Heart left ventricle (tissue), 16 donors: ENCODE results near the gene KIF17. TPM values are rescaled to one million over a fixed set of nuclear protein-coding genes. Genes with fewer than 3 reads are reported as not detected.

Experiments used
- ATAC-seq, 4 donors: fragments of 200-7000 bp; cut with Tn5 transposase; one replicate each; pipeline ENCODE4 v1.9.1; 2020 to 2022; ENCODE audit warnings: moderate library complexity in 4 of 4, mild to moderate bottlenecking in 3 of 4, moderate number of reproducible peaks in 1 of 4
- DNase-seq, 5 donors: peaks; one replicate each; pipeline ENCODE4 v3.0.0-alpha.2; 2020
- H3K27ac ChIP-seq, 12 donors: fragments of 200-600 bp; sonication (generic) in 4 of 12; one replicate each; pipeline versions ENCODE4 v1.5.0 to v1.8.0; 2016 to 2022; ENCODE audit warnings: mild to moderate bottlenecking in 2 of 12
- H3K27me3 ChIP-seq, 9 donors: fragments of 200-600 bp; sonication (generic) in 2 of 9; one replicate each; pipeline versions ENCODE4 v1.5.1 to v1.8.0; 2016 to 2022; ENCODE audit warnings: mild to moderate bottlenecking in 3 of 9
- H3K36me3 ChIP-seq, 9 donors: fragments of 200-600 bp; sonication (generic) in 2 of 9; one replicate each; pipeline versions ENCODE4 v1.5.0 to v1.8.0; 2018 to 2022; ENCODE audit warnings: mild to moderate bottlenecking in 2 of 9
- H3K4me1 ChIP-seq, 12 donors: fragments of 200-600 bp; sonication (generic) in 4 of 12; one replicate each; pipeline versions ENCODE4 v1.5.0 to v1.8.0; 2016 to 2022; ENCODE audit warnings: mild to moderate bottlenecking in 3 of 12
- H3K4me3 ChIP-seq, 12 donors: fragments of 200-600 bp; sonication (generic) in 4 of 12; one replicate each; pipeline versions ENCODE4 v1.5.0 to v1.8.0; 2017 to 2022; ENCODE audit warnings: mild to moderate bottlenecking in 9 of 12, moderate library complexity in 4 of 12
- H3K9me3 ChIP-seq, 12 donors: fragments of 200-600 bp; sonication (generic) in 4 of 12; one replicate each; pipeline versions ENCODE4 v1.5.0 to v1.8.0; 2016 to 2022; ENCODE audit warnings: mild to moderate bottlenecking in 1 of 12
- CTCF ChIP-seq, 12 donors: fragments of 200-600 bp; sonication (generic) in 4 of 12; IDR thresholded peaks; one replicate each; pipeline versions ENCODE4 v1.5.0 to v1.8.0; 2018 to 2022; ENCODE audit warnings: antibody characterized with exemption in 12 of 12, mild to moderate bottlenecking in 5 of 12
- POLR2A ChIP-seq, 2 donors: fragments of 450-650 bp; IDR thresholded peaks; one replicate each; pipeline ENCODE4 v1.6.1; 2017; ENCODE audit warnings: antibody characterized with exemption in 2 of 2, mild to moderate bottlenecking in 2 of 2, moderate library complexity in 2 of 2
- WGBS, 4 donors: extraction: QIAGEN DNeasy Blood & Tissue Kit in 2 of 4; methylation state at CpG; one replicate each; pipeline versions ENCODE4 v1.1.5 to v1.1.7; 2013 to 2018; 5-methylcytosine and 5-hydroxymethylcytosine counted together
- intact Hi-C, 10 donors: fragments of 100-400 bp; cut with DNase I; formaldehyde crosslinking; loops; one replicate each; pipeline versions ENCODE4 v1.11.1 to v1.14.2; 2022
- polyA plus RNA-seq, 2 donors: library from polyadenylated mRNA; stranded (reverse); fragments of 200-250 nt; gene quantifications; one replicate each; pipeline ENCODE4 v1.2.3, GENCODE V29; 2013
- total RNA-seq, 9 donors: library from RNA; depleted of rRNA in 2 of 9; stranded (reverse); fragments of >200 nt in 2 of 9; fragmentation: NEBNext Ultra II Directional in 3 of 9; extraction: Animal tissue kit (Norgen Biotek cat#: 25700) in 3 of 9; gene quantifications; one replicate each; pipeline versions ENCODE4 v1.1.0 to v1.2.4, GENCODE V29; 2016 to 2023
- donor health status: ischemic (EF 13 %, LVEDD 7.1; RV severe dilation, severe dysfunction).
- donor health status: healthy with polysubstance abuse.
- donor health status: DM: no; HTN: yes; CAD: no.
- donor health status: DM: no; HTN: no; CAD: no.
- donor health status: ischemic (EF 25% LVEDD 6.9; RV normal size, moderate dysfunction).
- donor health status: ischemic (EF 25% LVEDD 5.7; RV mildly dilated, moderate dysfunction).
- donor health status: healthy.
- donor health status: DM: yes; HTN: yes; CAD: no.
- donor health status: ischemic (EF 35%, LVEDD 5.7; RV mildly dilated, moderate dysfunction).
- donor health status: nonischemic (EF 11% LVEDD 7.7; RV severe dilation, severe dysfunction).
- donor health status: DM: yes; HTN: yes; CAD: no.
- donor health status: PGD.
- donor health status: ischemic (EF 29% LVEDD 5.4; RV normal size, mild dysfunction).
- donor health status: nonischemic (EF 23%, LVEDD 6.1; RV moderate dilation, normal function).

KIF17 gene
- total and polyA plus RNA-seq, 11 donors: 1.6 to 9.3 (median 3.4) TPM

GRCh38 chr1:20634594-20635084 is 83.2 kb downstream of the KIF17 start:
- Histone ChIP-seq H3K27ac (peak overlapping the region in 11 of 12 donors; percentile 89 to 100 (median 97)), H3K9me3 (no peaks in the 10 kb centered on the region), H3K4me1 (peaks cover 0 to 31% (median 15%) of the 10 kb centered on the region in 12 donors), H3K4me3 (peak overlapping the region; percentile 81 to 100 (median 97)), H3K36me3 (peaks cover 0 to 38% (median 33%) of the 10 kb centered on the region in 9 donors), H3K27me3 (no peaks in the 10 kb centered on the region)
- DNase-seq (peak in 4 of 5 donors; percentile 42 to 71 (median 55)), ATAC-seq (peak; percentile 35 to 75 (median 67))
- WGBS, 4 donors: 5 to 9% (median 7%) methylated on average over 4 of the region's 4 CpGs
- intact Hi-C loops: loop anchor here in 7 of 10 donors (1.0 to 5.0 kb wide), 5 partner anchors 27 to 127 kb away; partner anchors contain the start of genes CDA (in 1 of the 7), DDOST (in 1 of the 7) and MUL1 (in 1 of the 7)
- no peak for TF ChIP-seq POLR2A (IDR thresholded peaks at IDR 0.05)
- TF ChIP-seq CTCF (IDR thresholded peaks at IDR 0.05): no peak

DNA sequence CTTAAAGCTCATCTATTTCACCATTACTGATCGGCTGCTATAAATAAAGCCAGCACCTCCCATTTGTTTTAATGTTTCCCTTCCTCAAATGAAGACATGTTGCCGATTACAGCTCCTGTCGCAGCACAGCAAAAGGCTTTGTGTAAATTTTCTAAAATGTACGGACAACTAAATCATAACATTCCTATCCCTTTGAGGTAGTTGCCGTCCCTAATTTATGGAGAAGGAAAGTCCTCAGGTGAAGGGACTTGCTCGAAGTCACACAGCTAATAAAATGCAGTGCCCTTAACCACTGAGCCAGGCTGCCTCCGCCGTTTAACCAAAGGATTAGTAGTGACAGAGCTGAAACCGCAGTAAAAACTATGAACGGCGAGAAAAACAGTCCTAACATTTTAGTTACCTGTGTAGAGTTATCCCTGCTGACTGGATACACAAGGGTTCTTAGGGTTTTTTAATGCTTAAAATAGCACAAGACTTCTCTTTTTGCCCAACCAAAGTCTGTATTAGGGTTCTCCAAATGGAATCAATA is 83.7 kb downstream of the KIF17 start:
- peak in 3 of 4 donors; percentile 1 to 8 (median 7) for ATAC-seq
- WGBS, 4 donors: 3 to 5% (median 3%) methylated on average over 11 of the region's 11 CpGs

GRCh38 chr1:20633190-20634064 is 84.4 kb downstream of the KIF17 start, which contains the start of gene PINK1:
TSS of gene PINK1 (plus strand) at chr1:20633458. CDS start at chr1:20633549, 91 bp downstream.
- DNase-seq (peak; percentile 83 to 91 (median 84)), ATAC-seq (peak; percentile 90 to 94 (median 92))
- H3K9me3 ChIP-seq: no peaks in the 10 kb centered on the region
- H3K36me3 ChIP-seq: peaks cover 0 to 25% (median 21%) of the 10 kb centered on the region in 9 donors
- H3K4me1 ChIP-seq: peaks cover 0 to 31% (median 15%) of the 10 kb centered on the region in 12 donors
- peak within 1 kb of the TSS; percentile 81 to 100 (median 97) for H3K4me3 ChIP-seq
- 1 to 3% (median 2%) methylated on average over 49 to 93 of the region's 93 CpGs for WGBS, 4 donors
- intact Hi-C loops: loop anchor here in 8 of 10 donors (1.0 to 5.0 kb wide), 8 partner anchors 28 to 126 kb away; partner anchors contain the start of genes CDA (in 1 of the 8), DDOST (in 1 of the 8) and MUL1 (in 1 of the 8)
- H3K27me3 ChIP-seq: no peaks in the 10 kb centered on the region
- H3K27ac ChIP-seq: peak within 1 kb of the TSS; percentile 89 to 100 (median 96)
- TF ChIP-seq CTCF (IDR thresholded peaks at IDR 0.05): peak; percentile 97 to 100 (median 99)
- TF ChIP-seq POLR2A (IDR thresholded peaks at IDR 0.05): peak; percentile 31 to 91

More for the DNA sequence above, 83.7 kb downstream of the KIF17 start:
- Histone ChIP-seq H3K36me3 (peaks cover 0 to 32% (median 28%) of the 10 kb centered on the region in 9 donors), H3K4me3 (peak overlapping the region; percentile 81 to 100 (median 97)), H3K4me1 (peaks cover 0 to 31% (median 15%) of the 10 kb centered on the region in 12 donors), H3K9me3 (no peaks in the 10 kb centered on the region), H3K27ac (peak overlapping the region in 11 of 12 donors; percentile 89 to 100 (median 97)), H3K27me3 (no peaks in the 10 kb centered on the region)
- intact Hi-C loops: loop anchor here in 7 of 10 donors (1.0 to 5.0 kb wide), 5 partner anchors 27 to 127 kb away; partner anchors contain the start of genes CDA (in 1 of the 7), DDOST (in 1 of the 7) and MUL1 (in 1 of the 7)
- TF ChIP-seq CTCF (IDR thresholded peaks at IDR 0.05): no peak
- no peak for TF ChIP-seq POLR2A (IDR thresholded peaks at IDR 0.05)
- no peak for DNase-seq
